ENCODE results near the gene ARL2BP. TPM values are rescaled to one million over a fixed set of nuclear protein-coding genes. Genes with fewer than 3 reads are reported as not detected.

The ARL2BP gene
- total RNA-seq, 1 donor from 2014 or later = 41.5 TPM

- Histone ChIP-seq H3K4me2 (no peak overlapping the region), H3K79me2 (ENCODE audit: low read depth) (peaks cover 1% of the 10 kb centered on the region), H4K20me1 (ENCODE audit: low read depth) (no peaks in the 10 kb centered on the region), H3K27me3 (no peaks in the 10 kb centered on the region), H2AFZ (replicated peaks) (no peak overlapping the region), H3K4me1 (no peaks in the 10 kb centered on the region), H3K27ac (no peak overlapping the region), H3K36me3 (peaks cover 3% of the 10 kb centered on the region), H3K9ac (no peak overlapping the region), H3K4me3 (no peak overlapping the region), H3F3A (ENCODE audit: low read depth) (peaks cover 3% of the 10 kb centered on the region), H3K9me3 (ENCODE audit: low read depth) (no peaks in the 10 kb centered on the region)
- Mint-ChIP-seq H3K27me3 (ENCODE audit: insufficient read depth, low read depth) (no peaks in the 10 kb centered on the region), H3K4me3 (no peak overlapping the region), H3K9me3 (no peaks in the 10 kb centered on the region), H3K36me3 (peaks cover 29% of the 10 kb centered on the region), H3K4me1 (no peaks in the 10 kb centered on the region), H3K27ac (no peak overlapping the region)
- TF ChIP-seq EZH2 (IDR thresholded peaks at IDR 0.05) (no peak), EZH2phosphoT487 (IDR thresholded peaks at IDR 0.05) (no peak)
- TF ChIP-seq, protein P1, sequence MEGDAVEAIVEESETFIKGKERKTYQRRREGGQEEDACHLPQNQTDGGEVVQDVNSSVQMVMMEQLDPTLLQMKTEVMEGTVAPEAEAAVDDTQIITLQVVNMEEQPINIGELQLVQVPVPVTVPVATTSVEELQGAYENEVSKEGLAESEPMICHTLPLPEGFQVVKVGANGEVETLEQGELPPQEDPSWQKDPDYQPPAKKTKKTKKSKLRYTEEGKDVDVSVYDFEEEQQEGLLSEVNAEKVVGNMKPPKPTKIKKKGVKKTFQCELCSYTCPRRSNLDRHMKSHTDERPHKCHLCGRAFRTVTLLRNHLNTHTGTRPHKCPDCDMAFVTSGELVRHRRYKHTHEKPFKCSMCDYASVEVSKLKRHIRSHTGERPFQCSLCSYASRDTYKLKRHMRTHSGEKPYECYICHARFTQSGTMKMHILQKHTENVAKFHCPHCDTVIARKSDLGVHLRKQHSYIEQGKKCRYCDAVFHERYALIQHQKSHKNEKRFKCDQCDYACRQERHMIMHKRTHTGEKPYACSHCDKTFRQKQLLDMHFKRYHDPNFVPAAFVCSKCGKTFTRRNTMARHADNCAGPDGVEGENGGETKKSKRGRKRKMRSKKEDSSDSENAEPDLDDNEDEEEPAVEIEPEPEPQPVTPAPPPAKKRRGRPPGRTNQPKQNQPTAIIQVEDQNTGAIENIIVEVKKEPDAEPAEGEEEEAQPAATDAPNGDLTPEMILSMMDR (IDR thresholded peaks at IDR 0.05) = no peak
- DNase-seq (ENCODE audit: low spot score) = no peak
Observed at GRCh38 chr16:57208926-57209325, 36.1 kb upstream of the ARL2BP start.

- H2AFZ ChIP-seq (replicated peaks) = no peak overlapping the region
- TF ChIP-seq, protein P1 (IDR thresholded peaks at IDR 0.05) = no peak
- TF ChIP-seq EZH2 (IDR thresholded peaks at IDR 0.05) = no peak
- TF ChIP-seq EZH2phosphoT487 (IDR thresholded peaks at IDR 0.05) = no peak
- no peak overlapping the region for H3K9ac ChIP-seq
- no peaks in the 10 kb centered on the region for H3F3A ChIP-seq (ENCODE audit: low read depth)
- no peak overlapping the region for H3K4me2 ChIP-seq
- Mint-ChIP-seq H3K27me3 (ENCODE audit: insufficient read depth, low read depth) (no peaks in the 10 kb centered on the region), H3K4me1 (no peaks in the 10 kb centered on the region), H3K27ac (no peak overlapping the region), H3K9me3 (no peaks in the 10 kb centered on the region), H3K4me3 (no peak overlapping the region), H3K36me3 (peaks cover 37% of the 10 kb centered on the region)
- H3K4me3 ChIP-seq = no peak overlapping the region
- H3K4me1 ChIP-seq = no peaks in the 10 kb centered on the region
- H3K27me3 ChIP-seq = no peaks in the 10 kb centered on the region
- no peak overlapping the region for H3K27ac ChIP-seq
- no peaks in the 10 kb centered on the region for H3K79me2 ChIP-seq (ENCODE audit: low read depth)
- DNase-seq (ENCODE audit: low spot score) = no peak
- peaks cover 3% of the 10 kb centered on the region for H3K36me3 ChIP-seq
- H3K9me3 ChIP-seq (ENCODE audit: low read depth) = no peaks in the 10 kb centered on the region
- H4K20me1 ChIP-seq (ENCODE audit: low read depth) = no peaks in the 10 kb centered on the region
Observed at GRCh38 chr16:57209780-57210179, 35.3 kb upstream of the ARL2BP start.

GRCh38 chr16:57213462-57213861 is 31.6 kb upstream of the ARL2BP start:
- no peak overlapping the region for H3K27ac Mint-ChIP-seq
- H3K9ac ChIP-seq = no peak overlapping the region
- TF ChIP-seq EZH2phosphoT487 (IDR thresholded peaks at IDR 0.05) (no peak), EZH2 (IDR thresholded peaks at IDR 0.05) (no peak)
- TF ChIP-seq, protein P1 (IDR thresholded peaks at IDR 0.05) = no peak
- no peak overlapping the region for H3K4me3 ChIP-seq
- peaks cover 23% of the 10 kb centered on the region for H3K36me3 ChIP-seq
- no peak overlapping the region for H3K4me2 ChIP-seq
- H3F3A ChIP-seq (ENCODE audit: low read depth) = no peaks in the 10 kb centered on the region
- H4K20me1 ChIP-seq (ENCODE audit: low read depth) = no peaks in the 10 kb centered on the region
- peaks cover 56% of the 10 kb centered on the region for H3K36me3 Mint-ChIP-seq
- no peak for DNase-seq (ENCODE audit: low spot score)
- no peak overlapping the region for H3K27ac ChIP-seq
- H3K27me3 ChIP-seq = no peaks in the 10 kb centered on the region
- H3K4me1 ChIP-seq = no peaks in the 10 kb centered on the region
- H2AFZ ChIP-seq (replicated peaks) = no peak overlapping the region
- peaks cover 14% of the 10 kb centered on the region for H3K9me3 Mint-ChIP-seq
- no peaks in the 10 kb centered on the region for H3K79me2 ChIP-seq (ENCODE audit: low read depth)
- no peaks in the 10 kb centered on the region for H3K9me3 ChIP-seq (ENCODE audit: low read depth)
- no peak overlapping the region for H3K4me3 Mint-ChIP-seq
- H3K27me3 Mint-ChIP-seq (ENCODE audit: insufficient read depth, low read depth) = no peaks in the 10 kb centered on the region
- no peaks in the 10 kb centered on the region for H3K4me1 Mint-ChIP-seq
